ENCODE measurements around the gene FAM229A. TPM values are rescaled to one million over a fixed set of nuclear protein-coding genes. Genes with fewer than 3 reads are reported as not detected.

Gene FAM229A
- total RNA-seq, 1 donor from 2014 or later: 4.5 TPM

- Mint-ChIP-seq H3K27ac (ENCODE audit: unreplicated experiment) (no peak overlapping the region), H3K4me3 (ENCODE audit: unreplicated experiment) (peak overlapping the region; percentile 92), H3K27me3 (ENCODE audit: low read depth) (no peaks in the 10 kb centered on the region), H3K9me3 (ENCODE audit: low read depth) (no peaks in the 10 kb centered on the region), H3K36me3 (ENCODE audit: low read depth) (peaks cover 13% of the 10 kb centered on the region), H3K4me1 (ENCODE audit: low read depth) (peaks cover 23% of the 10 kb centered on the region)
- DNase-seq (ENCODE audit: low spot score): no peak
- no peak for TF ChIP-seq CTCF (IDR thresholded peaks at IDR 0.05)
Observed at GRCh38 chr1:32335535-32335789, 26.8 kb downstream of the FAM229A start.

GRCh38 chr1:32334864-32335534, 27.3 kb downstream of the FAM229A start:
- DNase-seq (ENCODE audit: low spot score): no peak
- peaks cover 23% of the 10 kb centered on the region for H3K4me1 Mint-ChIP-seq (ENCODE audit: low read depth)
- peaks cover 13% of the 10 kb centered on the region for H3K36me3 Mint-ChIP-seq (ENCODE audit: low read depth)
- peak overlapping the region; percentile 92 for H3K4me3 Mint-ChIP-seq (ENCODE audit: unreplicated experiment)
- H3K9me3 Mint-ChIP-seq (ENCODE audit: low read depth): no peaks in the 10 kb centered on the region
- H3K27me3 Mint-ChIP-seq (ENCODE audit: low read depth): no peaks in the 10 kb centered on the region
- peak; percentile 86 for TF ChIP-seq CTCF (IDR thresholded peaks at IDR 0.05)
- peak overlapping the region; percentile 72 for H3K27ac Mint-ChIP-seq (ENCODE audit: unreplicated experiment)

- TF ChIP-seq CTCF (IDR thresholded peaks at IDR 0.05): no peak
- peak overlapping the region; percentile 92 for H3K4me3 Mint-ChIP-seq (ENCODE audit: unreplicated experiment)
- DNase-seq (ENCODE audit: low spot score): no peak
- peaks cover 23% of the 10 kb centered on the region for H3K4me1 Mint-ChIP-seq (ENCODE audit: low read depth)
- peak overlapping the region; percentile 75 for H3K27ac Mint-ChIP-seq (ENCODE audit: unreplicated experiment)
- H3K9me3 Mint-ChIP-seq (ENCODE audit: low read depth): no peaks in the 10 kb centered on the region
- H3K36me3 Mint-ChIP-seq (ENCODE audit: low read depth): peaks cover 16% of the 10 kb centered on the region
- no peaks in the 10 kb centered on the region for H3K27me3 Mint-ChIP-seq (ENCODE audit: low read depth)
Observed at GRCh38 chr1:32334274-32334861, 27.9 kb downstream of the FAM229A start.

GRCh38 chr1:32333251-32333963, 28.9 kb downstream of the FAM229A start:
- no peak for TF ChIP-seq CTCF (IDR thresholded peaks at IDR 0.05)
- no peak for DNase-seq (ENCODE audit: low spot score)
- Mint-ChIP-seq H3K9me3 (ENCODE audit: low read depth) (no peaks in the 10 kb centered on the region), H3K4me1 (ENCODE audit: low read depth) (peaks cover 23% of the 10 kb centered on the region), H3K27me3 (ENCODE audit: low read depth) (no peaks in the 10 kb centered on the region), H3K27ac (ENCODE audit: unreplicated experiment) (peak overlapping the region; percentile 8), H3K36me3 (ENCODE audit: low read depth) (peaks cover 17% of the 10 kb centered on the region), H3K4me3 (ENCODE audit: unreplicated experiment) (peak overlapping the region; percentile 92)

- no peaks in the 10 kb centered on the region for H3K27me3 Mint-ChIP-seq (ENCODE audit: low read depth)
- no peaks in the 10 kb centered on the region for H3K9me3 Mint-ChIP-seq (ENCODE audit: low read depth)
- no peak overlapping the region for H3K27ac Mint-ChIP-seq (ENCODE audit: unreplicated experiment)
- peaks cover 23% of the 10 kb centered on the region for H3K4me1 Mint-ChIP-seq (ENCODE audit: low read depth)
- H3K4me3 Mint-ChIP-seq (ENCODE audit: unreplicated experiment): no peak overlapping the region
- DNase-seq (ENCODE audit: low spot score): no peak
- TF ChIP-seq CTCF (IDR thresholded peaks at IDR 0.05): no peak
- H3K36me3 Mint-ChIP-seq (ENCODE audit: low read depth): peaks cover 21% of the 10 kb centered on the region
Observed at GRCh38 chr1:32332290-32333079, 29.8 kb downstream of the FAM229A start.
